ENCODE data around the gene SPIB. TPM values are rescaled to one million over a fixed set of nuclear protein-coding genes. Genes with fewer than 3 reads are reported as not detected.

SPIB gene
- total RNA-seq, 1 donor from 2014 or later, result not detected

DNA sequence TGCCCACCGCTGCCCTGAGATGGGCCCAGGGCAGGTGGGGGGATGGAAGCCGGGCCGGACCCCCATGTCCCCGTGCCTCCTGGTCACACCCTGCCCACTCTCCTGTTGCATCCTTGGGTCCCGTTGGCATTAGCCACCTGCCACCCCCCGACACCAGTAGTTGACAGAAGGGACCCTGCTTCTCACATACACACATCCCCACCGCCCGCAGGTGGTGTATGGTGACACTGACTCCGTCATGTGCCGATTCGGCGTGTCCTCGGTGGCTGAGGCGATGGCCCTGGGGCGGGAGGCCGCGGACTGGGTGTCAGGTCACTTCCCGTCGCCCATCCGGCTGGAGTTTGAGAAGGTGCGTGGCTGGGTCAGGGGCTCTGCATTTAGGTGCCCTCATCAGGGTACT lies 5.2 kb upstream of the SPIB start:
- H3K4me1 Mint-ChIP-seq, result peaks cover 5% of the 10 kb centered on the region
- no peaks in the 10 kb centered on the region for H3K9me3 Mint-ChIP-seq
- TF ChIP-seq, protein P1, sequence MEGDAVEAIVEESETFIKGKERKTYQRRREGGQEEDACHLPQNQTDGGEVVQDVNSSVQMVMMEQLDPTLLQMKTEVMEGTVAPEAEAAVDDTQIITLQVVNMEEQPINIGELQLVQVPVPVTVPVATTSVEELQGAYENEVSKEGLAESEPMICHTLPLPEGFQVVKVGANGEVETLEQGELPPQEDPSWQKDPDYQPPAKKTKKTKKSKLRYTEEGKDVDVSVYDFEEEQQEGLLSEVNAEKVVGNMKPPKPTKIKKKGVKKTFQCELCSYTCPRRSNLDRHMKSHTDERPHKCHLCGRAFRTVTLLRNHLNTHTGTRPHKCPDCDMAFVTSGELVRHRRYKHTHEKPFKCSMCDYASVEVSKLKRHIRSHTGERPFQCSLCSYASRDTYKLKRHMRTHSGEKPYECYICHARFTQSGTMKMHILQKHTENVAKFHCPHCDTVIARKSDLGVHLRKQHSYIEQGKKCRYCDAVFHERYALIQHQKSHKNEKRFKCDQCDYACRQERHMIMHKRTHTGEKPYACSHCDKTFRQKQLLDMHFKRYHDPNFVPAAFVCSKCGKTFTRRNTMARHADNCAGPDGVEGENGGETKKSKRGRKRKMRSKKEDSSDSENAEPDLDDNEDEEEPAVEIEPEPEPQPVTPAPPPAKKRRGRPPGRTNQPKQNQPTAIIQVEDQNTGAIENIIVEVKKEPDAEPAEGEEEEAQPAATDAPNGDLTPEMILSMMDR (IDR thresholded peaks at IDR 0.05), result no peak
- TF ChIP-seq EZH2phosphoT487 (IDR thresholded peaks at IDR 0.05) (no peak), EZH2 (IDR thresholded peaks at IDR 0.05) (no peak)
- Histone ChIP-seq H3K9me3 (ENCODE audit: low read depth) (no peaks in the 10 kb centered on the region), H3F3A (ENCODE audit: low read depth) (peaks cover 12% of the 10 kb centered on the region), H3K27ac (no peak overlapping the region), H3K36me3 (no peaks in the 10 kb centered on the region), H3K4me3 (no peak overlapping the region), H4K20me1 (ENCODE audit: low read depth) (peaks cover 14% of the 10 kb centered on the region), H3K9ac (no peak overlapping the region), H3K4me2 (no peak overlapping the region), H3K4me1 (peaks cover under 1% of the 10 kb centered on the region), H2AFZ (replicated peaks) (no peak overlapping the region), H3K79me2 (ENCODE audit: low read depth) (no peaks in the 10 kb centered on the region), H3K27me3 (peaks cover 6% of the 10 kb centered on the region)
- peaks cover 11% of the 10 kb centered on the region for H3K36me3 Mint-ChIP-seq
- no peak overlapping the region for H3K4me3 Mint-ChIP-seq
- H3K27ac Mint-ChIP-seq, result no peak overlapping the region
- no peak for DNase-seq (ENCODE audit: low spot score)
- peaks cover 2% of the 10 kb centered on the region for H3K27me3 Mint-ChIP-seq (ENCODE audit: insufficient read depth, low read depth)

DNA sequence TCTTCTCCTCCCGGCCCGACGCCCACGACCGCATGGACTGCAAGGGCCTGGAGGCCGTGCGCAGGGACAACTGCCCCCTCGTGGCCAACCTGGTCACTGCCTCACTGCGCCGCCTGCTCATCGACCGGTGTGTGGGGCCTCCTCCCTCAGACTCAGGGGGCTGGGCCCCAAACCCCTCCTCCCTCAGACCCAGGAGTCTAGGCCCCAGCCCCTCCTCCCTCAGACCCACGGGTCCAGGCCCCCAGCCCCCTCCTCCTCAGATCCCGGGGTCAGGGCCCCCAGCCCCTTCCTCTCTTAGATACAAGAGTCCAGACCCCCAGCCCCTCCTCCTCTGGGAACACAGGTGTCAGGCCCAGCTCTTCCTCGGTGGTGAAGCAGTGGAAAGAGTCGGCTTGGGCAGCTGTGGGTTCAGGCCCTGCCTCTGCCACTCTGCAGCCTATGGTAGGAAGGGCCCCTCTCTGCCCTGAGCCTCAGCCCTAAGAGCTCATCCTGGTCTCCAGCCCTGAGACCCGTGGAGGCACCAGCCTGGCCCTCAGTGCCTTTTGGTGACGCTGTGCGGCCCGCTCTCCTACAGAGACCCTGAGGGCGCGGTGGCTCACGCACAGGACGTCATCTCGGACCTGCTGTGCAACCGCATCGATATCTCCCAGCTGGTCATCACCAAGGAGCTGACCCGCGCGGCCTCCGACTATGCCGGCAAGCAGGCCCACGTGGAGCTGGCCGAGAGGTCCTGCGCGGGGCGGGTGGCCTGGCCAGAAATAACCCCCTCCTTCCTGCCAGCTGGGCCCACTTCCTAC lies 3.7 kb upstream of the SPIB start:
- Histone ChIP-seq H3K9ac (no peak overlapping the region), H3K4me3 (no peak overlapping the region), H3K36me3 (no peaks in the 10 kb centered on the region), H3K9me3 (ENCODE audit: low read depth) (no peaks in the 10 kb centered on the region), H3F3A (ENCODE audit: low read depth) (peaks cover 12% of the 10 kb centered on the region), H3K79me2 (ENCODE audit: low read depth) (no peaks in the 10 kb centered on the region), H3K27ac (no peak overlapping the region), H4K20me1 (ENCODE audit: low read depth) (peaks cover 14% of the 10 kb centered on the region), H3K4me1 (peaks cover 7% of the 10 kb centered on the region), H3K4me2 (no peak overlapping the region), H2AFZ (replicated peaks) (no peak overlapping the region), H3K27me3 (peaks cover 21% of the 10 kb centered on the region)
- TF ChIP-seq EZH2 (IDR thresholded peaks at IDR 0.05), result no peak
- TF ChIP-seq, protein P1 (IDR thresholded peaks at IDR 0.05), result peak; percentile 91
- Mint-ChIP-seq H3K36me3 (peaks cover 9% of the 10 kb centered on the region), H3K27ac (no peak overlapping the region), H3K9me3 (no peaks in the 10 kb centered on the region), H3K4me1 (peaks cover 13% of the 10 kb centered on the region), H3K27me3 (ENCODE audit: insufficient read depth, low read depth) (peaks cover 8% of the 10 kb centered on the region), H3K4me3 (no peak overlapping the region)
- DNase-seq (ENCODE audit: low spot score), result peak; percentile 86

DNA sequence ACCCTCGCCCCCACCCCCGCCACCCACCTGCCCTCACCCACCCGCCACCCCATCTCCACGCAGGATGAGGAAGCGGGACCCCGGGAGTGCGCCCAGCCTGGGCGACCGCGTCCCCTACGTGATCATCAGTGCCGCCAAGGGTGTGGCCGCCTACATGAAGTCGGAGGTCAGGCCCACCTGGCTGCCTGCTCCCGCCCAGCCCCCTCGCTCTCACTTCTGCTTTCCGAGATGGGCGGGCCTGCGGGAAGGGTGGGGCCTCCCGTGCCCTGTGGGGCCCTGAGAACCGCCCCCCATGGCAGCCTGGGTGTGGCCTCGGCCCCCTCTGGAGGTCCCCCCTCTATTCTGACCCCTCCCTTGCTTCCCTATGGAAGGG lies 3.1 kb upstream of the SPIB start:
- H3K27me3 Mint-ChIP-seq (ENCODE audit: insufficient read depth, low read depth), result peaks cover 8% of the 10 kb centered on the region
- H3K36me3 Mint-ChIP-seq, result peaks cover 7% of the 10 kb centered on the region
- TF ChIP-seq, protein P1 (IDR thresholded peaks at IDR 0.05), result no peak
- TF ChIP-seq EZH2phosphoT487 (IDR thresholded peaks at IDR 0.05), result no peak
- no peak for TF ChIP-seq EZH2 (IDR thresholded peaks at IDR 0.05)
- no peak overlapping the region for H3K27ac ChIP-seq
- H3K9me3 Mint-ChIP-seq, result no peaks in the 10 kb centered on the region
- no peak overlapping the region for H3K4me3 ChIP-seq
- H3K4me1 Mint-ChIP-seq, result peaks cover 15% of the 10 kb centered on the region
- no peaks in the 10 kb centered on the region for H3K9me3 ChIP-seq (ENCODE audit: low read depth)
- peaks cover 27% of the 10 kb centered on the region for H3K27me3 ChIP-seq
- H2AFZ ChIP-seq (replicated peaks), result no peak overlapping the region
- no peak overlapping the region for H3K9ac ChIP-seq
- H3K36me3 ChIP-seq, result no peaks in the 10 kb centered on the region
- H4K20me1 ChIP-seq (ENCODE audit: low read depth), result peaks cover 14% of the 10 kb centered on the region
- no peak overlapping the region for H3K4me2 ChIP-seq
- peaks cover 7% of the 10 kb centered on the region for H3K4me1 ChIP-seq
- H3K4me3 Mint-ChIP-seq, result no peak overlapping the region
- H3F3A ChIP-seq (ENCODE audit: low read depth), result peaks cover 12% of the 10 kb centered on the region
- H3K27ac Mint-ChIP-seq, result no peak overlapping the region
- H3K79me2 ChIP-seq (ENCODE audit: low read depth), result no peaks in the 10 kb centered on the region
- DNase-seq (ENCODE audit: low spot score), result no peak

Measured in neural progenitor cell (in vitro differentiated cells).